ENCODE measurements around the gene PRMT9. TPM values are rescaled to one million over a fixed set of nuclear protein-coding genes. Genes with fewer than 3 reads are reported as not detected.
A peak's percentile ranks its signal among the peaks of the same experiment; 100 is the strongest.

Gene PRMT9
- total RNA-seq (2021) = 10.0 and 10.5 TPM in 2 replicates
- long read RNA-seq, transcript PRMT9-204 (11 exons, 2,674 nt) = minor isoform, 7 of 111 reads
- long read RNA-seq, transcript PRMT9-201 (12 exons, 3,528 nt) = major isoform, 89 of 111 reads
- long read RNA-seq, partial matches to known transcripts = 4 of 111 reads
- long read RNA-seq, other reads (novel, unspliced or antisense) = 11 of 111 reads

- Histone ChIP-seq H3K27me3 (ENCODE audit: insufficient read depth, low read length) (no peaks in the 10 kb centered on the region), H2AK5ac (ENCODE audit: insufficient read length, low read length) (no peak within 1 kb of the TSS), H3K14ac (ENCODE audit: insufficient read depth, low read length) (peak within 1 kb of the TSS; percentile 89), H3T11ph (ENCODE audit: low read length) (no peak within 1 kb of the TSS), H3K23me2 (ENCODE audit: insufficient read length, low read depth, low read length, poor library complexity, severe bottlenecking) (peaks cover 8% of the 10 kb centered on the region), H3K79me1 (ENCODE audit: insufficient read depth, low read depth, low read length, poor library complexity, severe bottlenecking) (peaks cover 5% of the 10 kb centered on the region), H4K20me1 (ENCODE audit: control insufficient read depth, insufficient read depth, insufficient read length) (no peaks in the 10 kb centered on the region), H2BK12ac (ENCODE audit: insufficient read length, low read depth, low read length) (peak within 1 kb of the TSS; percentile 16), H3K9me3 (ENCODE audit: control insufficient read depth, low read depth, low read length) (no peaks in the 10 kb centered on the region), H3K27ac (ENCODE audit: insufficient read length, low read depth, low read length) (no peak within 1 kb of the TSS), H3K18ac (ENCODE audit: insufficient read length, low read depth, low read length) (peak within 1 kb of the TSS; percentile 85), H2BK120ac (ENCODE audit: low read depth, low read length, poor library complexity, severe bottlenecking) (no peak within 1 kb of the TSS), H2BK15ac (ENCODE audit: low read depth, low read length) (no peak within 1 kb of the TSS; the same call in 1 of the 2 replicates), H3K56ac (ENCODE audit: insufficient read length, low read depth, low read length) (no peak within 1 kb of the TSS), H2BK20ac (ENCODE audit: low read depth, low read length, poor library complexity, severe bottlenecking) (no peak within 1 kb of the TSS), H4K8ac (replicated peaks; ENCODE audit: insufficient read length, low read depth, low read length) (no peak within 1 kb of the TSS), H3K4me1 (ENCODE audit: insufficient read depth, low read length) (no peaks in the 10 kb centered on the region), H2AFZ (ENCODE audit: low read length) (no peak within 1 kb of the TSS), H4K5ac (ENCODE audit: insufficient read length, low read depth, low read length) (peak within 1 kb of the TSS; percentile 48), H3K4me2 (ENCODE audit: insufficient read depth, insufficient read length, low read length) (peak within 1 kb of the TSS; percentile 64), H3K23ac (ENCODE audit: insufficient read length, low read depth, low read length) (no peak within 1 kb of the TSS), H3K9ac (ENCODE audit: extremely low read depth, insufficient read length, low read length) (peak within 1 kb of the TSS; percentile 89), H3K79me2 (ENCODE audit: insufficient read depth, low read length) (peaks cover 3% of the 10 kb centered on the region; the same call in 1 of the 2 replicates), H2BK5ac (ENCODE audit: insufficient read length, low read length) (no peak within 1 kb of the TSS), H3K4ac (ENCODE audit: low read depth, low read length) (no peak within 1 kb of the TSS), H4K91ac (ENCODE audit: insufficient read length, low read depth, low read length) (no peak within 1 kb of the TSS)
- peaks cover 9% of the 10 kb centered on the region for H3K27me3 Mint-ChIP-seq (ENCODE audit: low read depth)
- no peak for TF ChIP-seq CTCF (conservative IDR thresholded peaks at IDR 0.05)
- H3K27ac Mint-ChIP-seq = peak within 1 kb of the TSS; percentile 77 to 98 (median 97)
- peaks cover 2 to 3% (median 2%) of the 10 kb centered on the region in 3 experiments; a peak in 6 of 7 replicates for H3K36me3 Mint-ChIP-seq (ENCODE audit: insufficient read depth in 1 of 3, low read depth in 3 of 3)
- DNase-seq = peak; percentile 88
- H3K9me3 Mint-ChIP-seq = peaks cover 0 to 4% of the 10 kb centered on the region in 2 experiments; a peak in 2 of 5 replicates
- peaks cover 17 to 20% of the 10 kb centered on the region in 2 experiments for H3K4me1 Mint-ChIP-seq
- WGBS (ENCODE audit: extremely low coverage, insufficient read length, low lambda C conversion rate) = no CpG with 5 or more reads among the region's 69 CpGs
- peak within 1 kb of the TSS; percentile 83 to 87 for H3K4me3 Mint-ChIP-seq
Observed at GRCh38 chr4:147683717-147684700, at the start of gene PRMT9. Gene PRMT9 (minus strand): TSS chr4:147684163. CDS start chr4:147683987, 176 bp downstream.

Measured in H9 (cell line).